Measurements from ENCODE around the gene TRAK2.

GRCh38 chr2:201401815-201402214 lies 49.4 kb downstream of the TRAK2 start:
- TF ChIP-seq CTCF (conservative IDR thresholded peaks at IDR 0.05; ENCODE audit: low read depth, low read length) (no peak), EZH2 (IDR thresholded peaks at IDR 0.05; ENCODE audit: low read length, unreplicated experiment) (no peak), EZH2phosphoT487 (IDR thresholded peaks at IDR 0.05; ENCODE audit: borderline replicate concordance, low read length) (no peak)
